SU-DHL-6 (cell line): ENCODE measurements around the gene VDR.
"Not testable (repeated sequence)": the region's sequence is repeated elsewhere in the genome, so short reads cannot be mapped to it uniquely, and the experiment has no call there.

Source experiments
- CTCF ChIP-seq: fragments of 200-600 bp; sonication (generic); IDR thresholded peaks from one replicate; pipeline ENCODE4 v1.5.1; 2017; ENCODE audit warnings: antibody characterized with exemption, mild to moderate bottlenecking, low read length, moderate library complexity; ENCODE audit not compliant: insufficient read depth, poor library complexity, severe bottlenecking
- EZH2phosphoT487 ChIP-seq: fragments of 200-600 bp; sonication (generic), shearing (Covaris generic); conservative IDR thresholded peaks from 2 replicates; pipeline ENCODE4 v1.6.1; 2018; ENCODE audit warnings: mild to moderate bottlenecking, antibody characterized with exemption, low read length, moderate library complexity, mixed read lengths

GRCh38 chr12:47815447-47815846 is 89.3 kb downstream of the VDR start:
- TF ChIP-seq CTCF, EZH2phosphoT487: not testable (repeated sequence)
